Measurements from ENCODE around the gene DHCR24.
"Not testable (repeated sequence)": the region's sequence is repeated elsewhere in the genome, so short reads cannot be mapped to it uniquely, and the experiment has no call there.

DHCR24 gene, protein sequence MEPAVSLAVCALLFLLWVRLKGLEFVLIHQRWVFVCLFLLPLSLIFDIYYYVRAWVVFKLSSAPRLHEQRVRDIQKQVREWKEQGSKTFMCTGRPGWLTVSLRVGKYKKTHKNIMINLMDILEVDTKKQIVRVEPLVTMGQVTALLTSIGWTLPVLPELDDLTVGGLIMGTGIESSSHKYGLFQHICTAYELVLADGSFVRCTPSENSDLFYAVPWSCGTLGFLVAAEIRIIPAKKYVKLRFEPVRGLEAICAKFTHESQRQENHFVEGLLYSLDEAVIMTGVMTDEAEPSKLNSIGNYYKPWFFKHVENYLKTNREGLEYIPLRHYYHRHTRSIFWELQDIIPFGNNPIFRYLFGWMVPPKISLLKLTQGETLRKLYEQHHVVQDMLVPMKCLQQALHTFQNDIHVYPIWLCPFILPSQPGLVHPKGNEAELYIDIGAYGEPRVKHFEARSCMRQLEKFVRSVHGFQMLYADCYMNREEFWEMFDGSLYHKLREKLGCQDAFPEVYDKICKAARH

DNA sequence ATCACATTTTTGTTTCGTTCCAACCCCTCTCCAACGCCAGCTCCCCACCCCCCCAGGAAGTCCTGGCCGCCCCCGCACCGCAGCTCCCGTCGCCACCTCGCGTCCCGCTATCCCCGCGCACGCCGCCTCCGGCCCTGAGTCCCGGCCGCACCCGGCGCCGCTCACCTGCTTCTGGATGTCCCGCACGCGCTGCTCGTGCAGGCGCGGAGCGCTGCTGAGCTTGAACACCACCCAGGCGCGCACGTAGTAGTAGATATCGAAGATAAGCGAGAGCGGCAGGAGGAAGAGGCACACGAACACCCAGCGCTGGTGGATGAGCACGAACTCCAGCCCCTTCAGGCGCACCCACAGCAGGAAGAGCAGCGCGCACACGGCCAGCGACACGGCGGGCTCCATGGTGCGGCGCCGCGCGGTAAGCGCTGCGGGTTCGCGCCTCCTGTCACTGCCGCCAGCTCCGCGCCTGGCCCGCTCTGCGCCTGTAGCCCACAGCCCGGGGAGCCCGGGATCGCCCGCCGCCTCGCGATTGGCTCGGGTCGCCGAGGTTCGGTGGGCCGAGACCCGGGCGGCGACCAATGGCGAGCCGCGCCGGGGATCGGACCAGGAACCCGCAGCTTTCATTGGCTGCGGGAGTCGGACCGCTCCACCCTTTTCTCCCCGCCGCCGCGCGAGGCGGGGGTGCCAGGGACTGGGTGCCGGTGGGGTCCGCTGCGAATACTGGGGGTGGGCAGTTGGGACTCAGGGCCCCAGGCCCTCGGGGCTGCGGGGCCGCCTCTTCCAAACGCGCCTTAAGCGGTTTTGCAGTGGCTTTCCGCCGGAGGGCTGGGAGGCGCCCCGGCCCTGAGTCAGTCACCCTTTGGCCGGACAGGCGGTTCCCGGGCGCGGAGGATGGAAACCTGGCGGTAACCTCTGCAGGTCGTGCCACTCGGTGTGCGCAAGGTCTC, at the start of gene DHCR24:
DHCR24 (minus strand) TSS at position 472 of the 941 bp plus-strand sequence; CDS start at position 396, 76 bp downstream.
- DNase-seq: peak; percentile 88

- DNase-seq: no peak
These were observed 49.8 kb upstream of the DHCR24 start for GRCh38 chr1:54936791-54937190.

- DNase-seq: no peak
These were observed 47.9 kb upstream of the DHCR24 start for GRCh38 chr1:54934869-54935268.

- DNase-seq: not testable (repeated sequence)
These were observed 47.1 kb upstream of the DHCR24 start for GRCh38 chr1:54934081-54934480.

GRCh38 chr1:54931275-54931840, 44.4 kb upstream of the DHCR24 start:
- DNase-seq: no peak

DNA sequence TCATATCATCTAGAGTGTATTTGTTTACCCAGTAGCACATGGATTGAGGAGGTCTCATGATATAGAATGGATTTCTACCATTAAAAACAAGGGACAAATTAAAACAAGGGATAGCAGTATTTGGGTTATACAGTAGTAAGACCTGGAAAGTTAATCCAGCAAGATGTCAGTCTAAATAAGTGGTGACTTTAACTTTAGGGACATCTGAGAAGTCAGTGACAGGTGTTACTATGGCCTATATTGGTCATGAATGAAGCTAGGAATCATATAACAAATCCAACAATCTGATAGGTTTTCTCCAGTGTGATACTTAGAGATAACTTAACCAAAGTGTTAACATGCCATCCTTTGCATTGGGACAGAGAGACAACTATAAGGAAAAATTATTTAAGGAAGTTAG, 42.7 kb upstream of the DHCR24 start:
- no peak for DNase-seq

DNA sequence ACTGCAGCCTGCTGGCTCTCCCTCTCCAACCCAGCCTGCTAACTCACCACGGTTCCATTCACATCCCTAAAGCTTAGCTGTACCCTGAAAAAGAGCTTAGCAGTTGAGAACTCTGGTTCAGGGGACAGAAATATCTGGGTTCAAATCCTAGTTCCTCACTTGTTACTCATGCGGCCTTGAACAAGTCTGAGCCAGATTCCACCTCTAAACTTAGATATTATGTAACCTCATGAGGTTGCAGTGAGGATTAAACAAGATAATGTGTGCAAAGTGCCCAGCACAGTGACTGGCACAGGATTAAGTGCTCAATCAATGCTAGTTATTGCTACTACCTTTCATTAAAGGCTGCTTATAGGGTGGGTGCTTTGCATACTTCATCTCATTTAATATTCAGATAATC, 41.3 kb upstream of the DHCR24 start:
- no peak for DNase-seq

DNA sequence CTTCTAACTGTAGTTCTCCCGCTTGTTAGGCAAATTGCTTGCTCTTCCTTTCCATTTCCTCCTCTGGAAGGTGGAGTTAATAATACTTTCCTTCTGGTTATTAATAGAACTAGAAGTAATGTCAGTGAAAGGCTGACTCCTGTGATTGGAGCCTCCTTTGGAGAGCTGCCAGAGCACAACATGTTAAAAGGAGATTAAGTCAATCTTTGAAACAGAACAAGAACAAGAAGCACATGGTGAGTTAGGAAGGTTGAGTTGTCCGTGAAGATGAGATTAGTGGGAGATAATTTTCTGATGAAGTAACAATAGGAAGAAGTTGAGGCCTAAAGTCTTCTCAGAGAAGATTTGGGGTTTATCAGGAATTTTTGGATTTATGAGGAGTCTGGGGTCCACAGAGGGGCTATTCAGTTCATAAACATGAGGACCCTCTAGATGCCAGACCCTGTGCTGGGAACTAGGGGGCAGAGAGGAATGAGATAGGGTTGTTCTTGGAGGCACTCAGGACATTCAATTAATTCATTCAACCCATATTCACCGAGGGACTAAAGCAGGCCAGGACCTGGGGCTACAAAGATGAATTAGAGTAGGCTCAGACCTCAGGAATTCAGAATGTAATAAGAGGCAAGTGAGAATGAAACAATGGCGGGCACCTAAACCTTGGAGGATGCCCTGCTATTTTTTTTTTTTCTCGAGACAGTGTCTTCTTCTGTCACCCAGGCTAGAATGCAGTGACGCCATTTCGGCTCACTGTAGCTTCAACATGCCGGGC, 40.7 kb upstream of the DHCR24 start:
- no peak for DNase-seq

GRCh38 chr1:54926970-54927369, 40.0 kb upstream of the DHCR24 start:
- DNase-seq: no peak

- no peak for DNase-seq
These were observed 36.0 kb upstream of the DHCR24 start for GRCh38 chr1:54922921-54923421.

- DNase-seq: no peak
These were observed 35.2 kb upstream of the DHCR24 start for GRCh38 chr1:54922040-54922761.

DNA sequence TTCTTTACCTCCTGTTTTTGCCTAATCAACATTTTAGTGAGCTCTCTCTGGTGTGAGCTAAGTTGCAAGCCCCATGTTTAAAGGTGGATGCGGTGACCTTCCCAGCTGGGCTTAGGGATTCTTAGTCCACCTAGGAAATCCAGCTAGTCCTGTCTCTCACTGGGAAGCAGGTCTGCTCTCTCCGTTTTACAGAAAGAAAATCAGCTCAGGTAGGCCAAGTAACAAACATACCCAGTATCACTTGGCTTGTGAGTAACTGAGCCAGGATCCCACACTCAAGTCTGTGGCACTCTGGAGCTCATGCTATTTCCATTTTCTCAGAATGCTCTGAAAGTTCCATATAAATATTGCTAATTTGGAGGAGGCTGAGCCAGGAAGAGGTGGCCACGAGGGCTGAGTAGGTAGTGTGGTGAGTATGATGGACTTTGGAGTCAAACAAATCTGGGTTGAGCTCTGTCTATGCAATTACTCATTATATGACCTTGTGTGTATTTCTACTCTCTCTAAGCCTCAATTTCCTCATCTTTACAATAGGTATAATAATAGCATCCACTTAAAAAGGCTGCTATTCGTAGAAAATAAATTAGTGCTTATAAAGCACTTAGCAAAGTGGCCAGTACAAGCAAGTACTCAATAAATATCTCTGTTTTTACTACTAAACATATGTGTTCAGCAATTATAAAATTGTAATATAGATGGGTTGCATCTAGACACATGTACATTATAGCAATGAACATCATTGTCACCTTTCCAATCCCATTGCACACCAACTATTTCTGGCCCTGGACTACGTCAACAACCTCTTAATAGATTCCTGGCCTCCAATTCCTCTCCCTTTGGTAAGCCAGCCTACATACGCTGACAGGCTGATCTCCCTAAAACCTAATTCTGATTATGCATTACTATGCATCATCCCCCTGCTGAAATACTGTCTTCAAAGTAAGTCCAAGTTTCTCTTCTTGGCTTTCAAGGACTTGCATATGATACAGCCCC, 32.7 kb upstream of the DHCR24 start:
- no peak for DNase-seq

GRCh38 chr1:54911076-54911475, 24.1 kb upstream of the DHCR24 start:
- DNase-seq: not testable (repeated sequence)

- DNase-seq: no peak
These were observed 19.6 kb upstream of the DHCR24 start for GRCh38 chr1:54906586-54906985.

- no peak for DNase-seq
These were observed 17.6 kb upstream of the DHCR24 start for GRCh38 chr1:54904476-54905048.

- DNase-seq: no peak
These were observed 7.3 kb upstream of the DHCR24 start for GRCh38 chr1:54894271-54894670.

DNA sequence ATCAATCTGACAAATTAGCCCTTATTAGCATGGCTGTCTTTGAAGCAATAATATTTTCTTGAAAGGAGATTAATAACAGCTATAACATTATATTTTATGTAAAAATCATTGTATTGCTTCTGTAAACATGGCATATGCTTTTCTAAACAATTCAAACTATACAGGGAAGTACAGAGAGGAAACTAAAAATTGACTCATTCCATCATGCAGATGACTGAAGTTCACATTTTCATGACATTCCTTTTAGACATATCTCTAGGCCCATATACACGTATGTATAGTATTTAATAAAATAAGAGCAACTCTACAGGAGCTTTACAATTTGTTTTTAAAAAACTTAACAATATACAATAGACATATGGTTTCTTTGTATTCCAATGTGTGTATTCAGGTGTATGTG, 5.6 kb upstream of the DHCR24 start:
- DNase-seq: no peak

DNA sequence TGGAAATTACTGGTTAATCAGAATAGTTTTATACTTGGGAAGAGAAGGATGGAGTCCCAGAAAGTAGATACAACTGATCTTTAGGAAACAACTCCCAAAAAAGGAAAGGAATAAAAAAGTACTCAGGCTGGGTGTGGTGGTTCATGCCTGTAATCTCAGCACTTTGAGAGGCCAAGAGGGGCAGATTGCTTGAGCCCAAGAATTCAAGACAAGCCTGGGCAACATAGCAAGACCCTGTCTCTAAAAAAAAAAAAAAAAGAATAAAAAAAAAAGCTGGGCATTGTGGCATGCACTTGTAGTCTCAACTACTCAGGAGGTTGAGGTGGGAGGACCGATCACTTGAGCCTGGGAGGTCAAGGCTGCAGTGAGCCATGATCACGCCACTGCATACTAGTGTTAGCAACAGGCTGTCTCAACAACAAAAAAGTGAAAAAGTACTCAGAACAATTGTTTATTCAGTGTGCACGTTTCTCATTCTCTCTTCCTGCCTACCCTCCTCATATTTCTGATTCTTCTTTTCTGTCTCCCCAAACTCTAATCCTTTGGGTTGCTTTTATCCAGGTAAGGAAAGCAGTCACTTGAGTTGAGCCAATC, 2.2 kb upstream of the DHCR24 start:
- no peak for DNase-seq

- DNase-seq: no peak
These were observed 1.2 kb upstream of the DHCR24 start for GRCh38 chr1:54888080-54888733.
